Psoas muscle (tissue), 8 donors: Measurements from ENCODE around the gene MED1. TPM values are rescaled to one million over a fixed set of nuclear protein-coding genes. Genes with fewer than 3 reads are reported as not detected.

ENCODE experiments used
- ATAC-seq, 4 donors: fragments of 200-7000 bp; cut with Tn5 transposase; one replicate each; pipeline ENCODE4 v1.9.1; 2020; ENCODE audit warnings: moderate library complexity in 3 of 4, mild to moderate bottlenecking in 2 of 4
- DNase-seq, 2 donors: peaks; one replicate each; pipeline ENCODE4 v3.0.0-alpha.2; 2020
- H3K27ac ChIP-seq: fragments of 200-600 bp; one replicate; pipeline ENCODE4 v1.8.0; 2022
- H3K27me3 ChIP-seq, 3 donors: fragments of 200-600 bp in 1 of 3; one replicate each; pipeline versions ENCODE4 v1.6.1 to v1.8.0; 2013 to 2022; ENCODE audit warnings: low read length in 2 of 3, mild to moderate bottlenecking in 2 of 3, moderate library complexity in 1 of 3; ENCODE audit not compliant: insufficient read depth in 3 of 3
- H3K36me3 ChIP-seq, 2 donors: fragments of 200-600 bp in 1 of 2; one replicate each; pipeline versions ENCODE4 v1.6.1 to v1.8.0; 2013 to 2022; ENCODE audit warnings: low read depth in 1 of 2, mild to moderate bottlenecking in 1 of 2, moderate library complexity in 1 of 2; ENCODE audit not compliant: insufficient read depth in 1 of 2
- H3K4me1 ChIP-seq: fragments of 200-600 bp; one replicate; pipeline ENCODE4 v1.8.0; 2022
- H3K4me3 ChIP-seq: fragments of 200-600 bp; one replicate; pipeline ENCODE4 v1.8.0; 2022; ENCODE audit warnings: mild to moderate bottlenecking
- H3K9me3 ChIP-seq: fragments of 200-600 bp; one replicate; pipeline ENCODE4 v1.8.0; 2022
- CTCF ChIP-seq: fragments of 200-600 bp; IDR thresholded peaks from one replicate; pipeline ENCODE4 v1.8.0; 2022; ENCODE audit warnings: antibody characterized with exemption
- WGBS, 3 donors: extraction: QIAGEN DNeasy Blood & Tissue Kit; methylation state at CpG; one replicate each; pipeline versions ENCODE4 v1.1.6 to v1.1.7; 2013; 5-methylcytosine and 5-hydroxymethylcytosine counted together
- intact Hi-C, 2 donors: fragments of 100-400 bp; cut with DNase I; formaldehyde crosslinking; loops; one replicate each; pipeline versions ENCODE4 v1.11.0 to v1.14.2; 2022
- polyA plus RNA-seq, 3 donors: library from polyadenylated mRNA; stranded (reverse); fragments of 200-250 nt; gene quantifications; one replicate each; pipeline ENCODE4 v1.2.3, GENCODE V29; 2013
- total RNA-seq, 4 donors: library from RNA; stranded (reverse); fragmentation: NEBNext Ultra II Directional in 2 of 4; extraction: Animal tissue kit (Norgen Biotek cat#: 25700) in 2 of 4; gene quantifications; one replicate each; pipeline versions ENCODE4 v1.2.1 to v1.2.4, GENCODE V29; 2021 to 2023
- donor health status: healthy with polysubstance abuse.
- donor health status: DM: no; HTN: no; CAD: no; lungs with moderate emphysema.
- donor health status: Bipolar disorder and iron deficiency.
- donor health status: healthy.
- donor health status: DM: yes; HTN: yes; CAD: no.
- donor health status: DM: no; HTN: no; CAD: no.
- donor health status: DM: no; HTN: no; CAD: no.
- donor health status: DM: yes; HTN: yes; CAD: no.

Gene MED1
- total and polyA plus RNA-seq, 7 donors: 6.2 to 28.5 (median 19.2) TPM

- WGBS, 3 donors: 50 to 57% (median 53%) methylated on average over 22 of the region's 22 CpGs
- peaks cover 5 to 32% of the 10 kb centered on the region in 2 donors for H3K36me3 ChIP-seq
- intact Hi-C loops: loop anchor here (5.0 to 10.0 kb wide), 2 partner anchors 59 to 128 kb away; partner anchors contain the start of gene CDK12 (in 1 of the 2)
- H3K27ac ChIP-seq: no peak overlapping the region
- H3K9me3 ChIP-seq: no peaks in the 10 kb centered on the region
- no peak for TF ChIP-seq CTCF
- DNase-seq: no peak
- H3K4me3 ChIP-seq: no peak overlapping the region
- H3K4me1 ChIP-seq: peaks cover 23% of the 10 kb centered on the region
- no peaks in the 10 kb centered on the region for H3K27me3 ChIP-seq
- ATAC-seq: no peak
Measured at GRCh38 chr17:39402890-39403605, 48.0 kb downstream of the MED1 start.

GRCh38 chr17:39402244-39402889, 48.7 kb downstream of the MED1 start:
- ATAC-seq: peak; percentile 86 to 91 (median 88)

GRCh38 chr17:39401412-39402243, 49.4 kb downstream of the MED1 start, which contains the start of gene FBXL20:
Gene FBXL20, minus strand, starts transcription at chr17:39401626. Its CDS starts 224 bp downstream, at chr17:39401402.
- 0 to 1% (median 1%) methylated on average over 51 to 86 of the region's 86 CpGs for WGBS, 3 donors
- intact Hi-C loops: loop anchor here (5.0 to 10.0 kb wide), 2 partner anchors 61 to 127 kb away; partner anchors contain the start of gene CDK12 (in 1 of the 2)
- ATAC-seq: peak; percentile 93 to 95 (median 94)

More at GRCh38 chr17:39402244-39402889, 48.7 kb downstream of the MED1 start:
- peak; percentile 93 to 95 for DNase-seq
- H3K27ac ChIP-seq: peak overlapping the region; percentile 84
- H3K27me3 ChIP-seq: no peaks in the 10 kb centered on the region
- TF ChIP-seq CTCF: no peak
- H3K9me3 ChIP-seq: no peaks in the 10 kb centered on the region
- H3K4me1 ChIP-seq: peaks cover 24% of the 10 kb centered on the region
- intact Hi-C loops: loop anchor here (5.0 to 10.0 kb wide), 2 partner anchors 60 to 128 kb away; partner anchors contain the start of gene CDK12 (in 1 of the 2)
- H3K36me3 ChIP-seq: peaks cover 0 to 25% of the 10 kb centered on the region in 2 donors
- 0 to 1% (median 1%) methylated on average over 36 to 53 of the region's 53 CpGs for WGBS, 3 donors
- peak overlapping the region; percentile 81 for H3K4me3 ChIP-seq

More at GRCh38 chr17:39401412-39402243, 49.4 kb downstream of the MED1 start, which contains the start of gene FBXL20:
- DNase-seq: peak; percentile 95 to 97
- Histone ChIP-seq H3K27me3 (no peaks in the 10 kb centered on the region), H3K4me1 (peaks cover 24% of the 10 kb centered on the region), H3K27ac (peak within 1 kb of the TSS; percentile 84), H3K36me3 (peaks cover 0 to 18% of the 10 kb centered on the region in 2 donors), H3K9me3 (no peaks in the 10 kb centered on the region), H3K4me3 (peak within 1 kb of the TSS; percentile 81)
- no peak for TF ChIP-seq CTCF
